GM12873 (cell line): ENCODE measurements around the gene MASP1.

Experiments
- CTCF ChIP-seq: IDR thresholded peaks from 2 replicates; pipeline ENCODE4 v1.5.1; 2012; ENCODE audit warnings: low read depth, mild to moderate bottlenecking, moderate library complexity, low read length, control low read depth; ENCODE audit not compliant: insufficient read depth; ENCODE audit errors: missing control alignments

Gene MASP1

GRCh38 chr3:187271582-187271981, 20.0 kb downstream of the MASP1 start:
- TF ChIP-seq CTCF, result no peak

- no peak for TF ChIP-seq CTCF
Measured at GRCh38 chr3:187269486-187269885, 22.1 kb downstream of the MASP1 start.

- no peak for TF ChIP-seq CTCF
Measured at GRCh38 chr3:187267306-187267705, 24.2 kb downstream of the MASP1 start.

GRCh38 chr3:187266691-187267090, 24.8 kb downstream of the MASP1 start:
- TF ChIP-seq CTCF, result no peak

GRCh38 chr3:187265461-187265955, 26.0 kb downstream of the MASP1 start:
- TF ChIP-seq CTCF, result no peak

- TF ChIP-seq CTCF, result no peak
Measured at GRCh38 chr3:187264911-187265310, 26.6 kb downstream of the MASP1 start.

GRCh38 chr3:187264021-187264420, 27.5 kb downstream of the MASP1 start:
- no peak for TF ChIP-seq CTCF

- TF ChIP-seq CTCF, result no peak
Measured at GRCh38 chr3:187263270-187263669, 28.3 kb downstream of the MASP1 start.
